SK-N-SH (cell line): ENCODE measurements around the gene ATRN. TPM values are rescaled to one million over a fixed set of nuclear protein-coding genes. Genes with fewer than 3 reads are reported as not detected.

Experiments
- CTCF ChIA-PET: fragments of 300-600, 350-600 bp; formaldehyde crosslinking; extraction: SDS; loops from one replicate; lab custom pipeline; 2021; lab: Yijun Ruan, JAX
- POLR2A ChIA-PET: fragments of 350-600 bp; sonication (Branson Sonifier 250); formaldehyde crosslinking; extraction: SDS; loops from one replicate; lab custom pipeline; 2020; ENCODE audit warnings: antibody characterized with exemption, inconsistent platforms; lab: Yijun Ruan, JAX
- DNase-seq: peaks from one replicate; pipeline ENCODE4 v3.0.0; 2012
- H2AFZ ChIP-seq: fragments of 200-600 bp; sonication (generic); 2 replicates; pipeline ENCODE4 v1.8.1; 2016; ENCODE audit warnings: antibody characterized with exemption, mild to moderate bottlenecking, low read depth
- H3F3A ChIP-seq: fragments of 200-600 bp; sonication (generic); replicated peaks from 2 replicates; pipeline ENCODE3; 2016; ENCODE audit warnings: antibody characterized with exemption, mild to moderate bottlenecking; ENCODE audit not compliant: insufficient read depth
- H3K27ac ChIP-seq, 2 experiments: fragments of 200-500 bp in 1 of 2; fragments of 200-600 bp in 1 of 2; sonication (Bioruptor generic) in 1 of 2; sonication (generic), shearing (Covaris generic) in 1 of 2; 2 replicates each; pipeline versions ENCODE4 v1.5.1 to v1.6.1; 2014 to 2016; ENCODE audit warnings: low read depth in 2 of 2, inconsistent platforms in 1 of 2, low read length in 1 of 2, mild to moderate bottlenecking in 1 of 2, mixed read lengths in 1 of 2
- H3K27me3 ChIP-seq: fragments of 200-600 bp; sonication (generic), shearing (Covaris generic); 2 replicates; pipeline ENCODE4 v1.6.1; 2016; ENCODE audit warnings: mixed run types; ENCODE audit not compliant: insufficient read depth
- H3K36me3 ChIP-seq, 2 experiments: fragments of 200-500 bp in 1 of 2; fragments of 200-600 bp in 1 of 2; sonication (Bioruptor generic) in 1 of 2; sonication (generic) in 1 of 2; replicated peaks in 1 of 2; 2 replicates each; pipeline versions ENCODE3 to v1.5.1; 2014 to 2016; ENCODE audit warnings: low read length in 1 of 2, mild to moderate bottlenecking in 1 of 2; ENCODE audit not compliant: insufficient read depth in 2 of 2, control insufficient read depth in 1 of 2
- H3K4me1 ChIP-seq, 2 experiments: fragments of 200-500 bp in 1 of 2; fragments of 200-600 bp in 1 of 2; sonication (Bioruptor generic) in 1 of 2; sonication (generic), shearing (Covaris generic) in 1 of 2; 2 replicates each; pipeline versions ENCODE4 v1.5.1 to v1.6.1; 2014 to 2016; ENCODE audit warnings: low read depth in 1 of 2, low read length in 1 of 2, mixed run types in 1 of 2; ENCODE audit not compliant: insufficient read depth in 2 of 2, control insufficient read depth in 1 of 2
- H3K4me2 ChIP-seq: fragments of 200-600 bp; sonication (generic), shearing (Covaris generic); 2 replicates; pipeline ENCODE4 v1.6.1; 2017; ENCODE audit warnings: mixed run types
- H3K4me3 ChIP-seq, 2 experiments: fragments of 200-500 bp in 1 of 2; fragments of 200-600 bp in 1 of 2; sonication (Bioruptor generic) in 1 of 2; sonication (generic), shearing (Covaris generic) in 1 of 2; 2 replicates each; pipeline versions ENCODE4 v1.5.1 to v1.8.1; 2014 to 2016; ENCODE audit warnings: low read depth in 2 of 2, inconsistent platforms in 1 of 2, low read length in 1 of 2, mild to moderate bottlenecking in 1 of 2, mixed read lengths in 1 of 2, moderate library complexity in 1 of 2
- H3K79me2 ChIP-seq: fragments of 200-600 bp; sonication (generic); 2 replicates; pipeline ENCODE4 v1.8.1; 2017; ENCODE audit warnings: mild to moderate bottlenecking; ENCODE audit not compliant: insufficient read depth
- H3K9ac ChIP-seq: fragments of 200-600 bp; sonication (generic); 2 replicates; pipeline ENCODE4 v1.6.1; 2017; ENCODE audit warnings: mixed run types
- H3K9me2 ChIP-seq: fragments of 200-600 bp; sonication (generic); 2 replicates; pipeline ENCODE4 v1.6.1; 2017; ENCODE audit warnings: mixed run types
- H3K9me3 ChIP-seq: fragments of 200-600 bp; sonication (generic); 2 replicates; pipeline ENCODE4 v1.6.1; 2017; ENCODE audit warnings: mixed run types, mild to moderate bottlenecking, moderate library complexity
- H4K20me1 ChIP-seq: fragments of 200-600 bp; sonication (generic); 2 replicates; pipeline ENCODE4 v1.6.1; 2017; ENCODE audit warnings: mild to moderate bottlenecking, mixed run types; ENCODE audit not compliant: insufficient read depth
- CHD2 ChIP-seq: fragments of 150-350 bp; IDR thresholded peaks from 2 replicates; pipeline ENCODE4 v1.6.1; 2018; ENCODE audit warnings: low read length; ENCODE audit not compliant: partially characterized antibody
- EZH2phosphoT487 ChIP-seq: fragments of 200-600 bp; sonication (generic); IDR thresholded peaks from 2 replicates; pipeline ENCODE4 v1.6.1; 2017; ENCODE audit warnings: low read depth, mixed run types, mild to moderate bottlenecking, antibody characterized with exemption, moderate library complexity, borderline replicate concordance
- FOXM1 ChIP-seq: IDR thresholded peaks from 2 replicates; pipeline ENCODE4 v1.4.0; 2012; ENCODE audit warnings: low read depth, mild to moderate bottlenecking
- GABPA ChIP-seq: IDR thresholded peaks from 2 replicates; pipeline ENCODE4 v1.4.0; 2012; ENCODE audit warnings: low read depth, mild to moderate bottlenecking
- MEF2A ChIP-seq: IDR thresholded peaks from 2 replicates; pipeline ENCODE4 v1.4.0; 2012; ENCODE audit warnings: low read depth, borderline replicate concordance
- MXI1 ChIP-seq: IDR thresholded peaks from 2 replicates; pipeline ENCODE4 v1.6.1; 2012; ENCODE audit warnings: mild to moderate bottlenecking, low read depth, low read length, improper control_type of control experiment
- NRF1 ChIP-seq: IDR thresholded peaks from 2 replicates; pipeline ENCODE4 v1.6.1; 2012; ENCODE audit warnings: low read depth, mild to moderate bottlenecking, low read length
- RFX5 ChIP-seq: IDR thresholded peaks from 2 replicates; pipeline ENCODE4 v1.6.1; 2012; ENCODE audit warnings: mild to moderate bottlenecking, improper control_type of control experiment, low read length
- SIN3A ChIP-seq: IDR thresholded peaks from 2 replicates; pipeline ENCODE4 v1.6.1; 2012; ENCODE audit warnings: low read depth, mild to moderate bottlenecking, low read length, moderate library complexity, borderline replicate concordance
- SMC3 ChIP-seq: IDR thresholded peaks from 2 replicates; pipeline ENCODE4 v1.6.1; 2012; ENCODE audit warnings: low read depth, low read length, improper control_type of control experiment
- TAF1 ChIP-seq: IDR thresholded peaks from 2 replicates; pipeline ENCODE4 v1.6.1; 2012; ENCODE audit warnings: low read depth, mild to moderate bottlenecking, low read length, moderate library complexity, borderline replicate concordance
- TCF12 ChIP-seq: IDR thresholded peaks from 2 replicates; pipeline ENCODE4 v1.4.0; 2012
- TEAD4 ChIP-seq: IDR thresholded peaks from 2 replicates; pipeline ENCODE4 v1.4.0; 2012; ENCODE audit warnings: mild to moderate bottlenecking, borderline replicate concordance; ENCODE audit not compliant: insufficient read depth
- USF1 ChIP-seq: IDR thresholded peaks from 2 replicates; pipeline ENCODE4 v1.4.0; 2012; ENCODE audit warnings: low read depth, borderline replicate concordance
- USF2 ChIP-seq: fragments of 150-350 bp; IDR thresholded peaks from 2 replicates; pipeline ENCODE4 v1.6.1; 2017; ENCODE audit warnings: antibody characterized with exemption, low read length, low read depth, borderline replicate concordance
- YY1 ChIP-seq: IDR thresholded peaks from 2 replicates; pipeline ENCODE4 v1.4.0; 2012; ENCODE audit warnings: low read depth, mild to moderate bottlenecking
- ZBTB33 ChIP-seq: IDR thresholded peaks from 2 replicates; pipeline ENCODE4 v1.4.0; 2012; ENCODE audit warnings: low read depth, borderline replicate concordance
- WGBS: methylation state at CpG from one replicate; pipeline ENCODE4 v1.1.6; 2017; ENCODE audit warnings: low lambda C conversion rate; 5-methylcytosine and 5-hydroxymethylcytosine counted together
- polyA plus RNA-seq, 3 experiments: library from polyadenylated mRNA; depleted of rRNA; stranded (reverse); fragments of >200 nt; gene quantifications; 2 replicates each; pipeline ENCODE4 v1.2.3, GENCODE V29; 2012
- TF ChIP-seq, protein P1 (sequence below): IDR thresholded peaks from 2 replicates; pipeline ENCODE4 v1.6.1; 2012; ENCODE audit warnings: mild to moderate bottlenecking, low read depth, low read length, moderate library complexity
- TF ChIP-seq, protein P2 (sequence below): IDR thresholded peaks from 2 replicates; pipeline ENCODE4 v1.4.0; 2012; ENCODE audit warnings: low read depth

The ATRN gene
- polyA plus RNA-seq, 1 of the 3 experiments (the other 2 are of a cell fraction): 33.8 TPM

DNA sequence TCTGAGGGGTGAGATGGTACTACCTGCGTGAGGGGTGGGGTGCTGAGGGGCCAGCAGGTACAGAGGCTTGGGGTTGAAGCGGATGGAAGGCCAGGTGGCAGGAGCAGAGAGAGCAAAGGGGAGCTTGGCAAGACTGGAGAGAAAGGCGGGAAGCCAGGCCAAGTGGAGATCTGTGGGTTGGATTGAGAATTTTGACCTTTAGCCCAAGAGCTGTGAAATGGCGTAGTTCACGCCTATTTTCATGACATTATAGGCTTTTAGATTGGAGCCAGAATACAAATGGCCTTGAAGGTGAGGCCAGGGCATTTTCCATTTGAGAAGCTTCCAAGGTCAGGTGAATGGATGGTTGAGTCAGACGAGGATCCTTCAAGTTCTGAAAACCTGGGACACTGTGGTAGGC lies 2.5 kb downstream of the ATRN start:
- CTCF ChIA-PET: no interaction called here
- Histone ChIP-seq H3K9me2 (no peaks in the 10 kb centered on the region), H2AFZ (no peak overlapping the region), H3K36me3 (no peaks in the 10 kb centered on the region), H3F3A (no peaks in the 10 kb centered on the region), H3K4me2 (no peak overlapping the region), H3K79me2 (peaks cover 54% of the 10 kb centered on the region), H3K27ac (no peak overlapping the region), H3K9ac (no peak overlapping the region), H3K4me1 (peaks cover 15 to 17% of the 10 kb centered on the region in 2 experiments; a peak in 3 of 4 replicates), H3K4me3 (no peak overlapping the region), H3K9me3 (no peaks in the 10 kb centered on the region), H3K27me3 (no peaks in the 10 kb centered on the region), H4K20me1 (peaks cover 16% of the 10 kb centered on the region)
- WGBS: 98% methylated on average over 6 of the region's 6 CpGs
- DNase-seq: no peak
- TF ChIP-seq SIN3A (no peak), FOXM1 (no peak), TEAD4 (no peak), GABPA (no peak), MEF2A (no peak), SMC3 (no peak), TCF12 (no peak), YY1 (no peak), TAF1 (no peak), RFX5 (no peak), ZBTB33 (no peak), USF2 (no peak), CHD2 (no peak), USF1 (no peak), MXI1 (no peak), NRF1 (no peak), EZH2phosphoT487 (no peak)
- TF ChIP-seq, protein P1, sequence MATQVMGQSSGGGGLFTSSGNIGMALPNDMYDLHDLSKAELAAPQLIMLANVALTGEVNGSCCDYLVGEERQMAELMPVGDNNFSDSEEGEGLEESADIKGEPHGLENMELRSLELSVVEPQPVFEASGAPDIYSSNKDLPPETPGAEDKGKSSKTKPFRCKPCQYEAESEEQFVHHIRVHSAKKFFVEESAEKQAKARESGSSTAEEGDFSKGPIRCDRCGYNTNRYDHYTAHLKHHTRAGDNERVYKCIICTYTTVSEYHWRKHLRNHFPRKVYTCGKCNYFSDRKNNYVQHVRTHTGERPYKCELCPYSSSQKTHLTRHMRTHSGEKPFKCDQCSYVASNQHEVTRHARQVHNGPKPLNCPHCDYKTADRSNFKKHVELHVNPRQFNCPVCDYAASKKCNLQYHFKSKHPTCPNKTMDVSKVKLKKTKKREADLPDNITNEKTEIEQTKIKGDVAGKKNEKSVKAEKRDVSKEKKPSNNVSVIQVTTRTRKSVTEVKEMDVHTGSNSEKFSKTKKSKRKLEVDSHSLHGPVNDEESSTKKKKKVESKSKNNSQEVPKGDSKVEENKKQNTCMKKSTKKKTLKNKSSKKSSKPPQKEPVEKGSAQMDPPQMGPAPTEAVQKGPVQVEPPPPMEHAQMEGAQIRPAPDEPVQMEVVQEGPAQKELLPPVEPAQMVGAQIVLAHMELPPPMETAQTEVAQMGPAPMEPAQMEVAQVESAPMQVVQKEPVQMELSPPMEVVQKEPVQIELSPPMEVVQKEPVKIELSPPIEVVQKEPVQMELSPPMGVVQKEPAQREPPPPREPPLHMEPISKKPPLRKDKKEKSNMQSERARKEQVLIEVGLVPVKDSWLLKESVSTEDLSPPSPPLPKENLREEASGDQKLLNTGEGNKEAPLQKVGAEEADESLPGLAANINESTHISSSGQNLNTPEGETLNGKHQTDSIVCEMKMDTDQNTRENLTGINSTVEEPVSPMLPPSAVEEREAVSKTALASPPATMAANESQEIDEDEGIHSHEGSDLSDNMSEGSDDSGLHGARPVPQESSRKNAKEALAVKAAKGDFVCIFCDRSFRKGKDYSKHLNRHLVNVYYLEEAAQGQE: no peak
- TF ChIP-seq, protein P2, sequence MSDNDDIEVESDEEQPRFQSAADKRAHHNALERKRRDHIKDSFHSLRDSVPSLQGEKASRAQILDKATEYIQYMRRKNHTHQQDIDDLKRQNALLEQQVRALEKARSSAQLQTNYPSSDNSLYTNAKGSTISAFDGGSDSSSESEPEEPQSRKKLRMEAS: no peak
- POLR2A ChIA-PET: no interaction called here
